Upper lobe of right lung (tissue), 1 donor: Measurements from ENCODE around the gene WASL. TPM values are rescaled to one million over a fixed set of nuclear protein-coding genes. Genes with fewer than 3 reads are reported as not detected.

Experiments
- ATAC-seq: fragments of 200-7000 bp; cut with Tn5 transposase; one replicate; pipeline ENCODE4 v1.9.1; 2020; ENCODE audit warnings: mild to moderate bottlenecking, moderate library complexity
- DNase-seq: peaks from one replicate; pipeline ENCODE4 v3.0.0-alpha.2; 2020
- H3K27ac ChIP-seq: fragments of 200-600 bp; one replicate; pipeline ENCODE4 v1.8.0; 2022
- H3K27me3 ChIP-seq: fragments of 200-600 bp; one replicate; pipeline ENCODE4 v1.8.0; 2022; ENCODE audit warnings: mild to moderate bottlenecking
- H3K36me3 ChIP-seq: fragments of 200-600 bp; one replicate; pipeline ENCODE4 v1.8.0; 2022
- H3K4me1 ChIP-seq: fragments of 200-600 bp; one replicate; pipeline ENCODE4 v1.8.0; 2022
- H3K4me3 ChIP-seq: fragments of 200-600 bp; one replicate; pipeline ENCODE4 v1.8.0; 2022; ENCODE audit warnings: mild to moderate bottlenecking
- H3K9me3 ChIP-seq: fragments of 200-600 bp; one replicate; pipeline ENCODE4 v1.8.0; 2022
- CTCF ChIP-seq: fragments of 200-600 bp; IDR thresholded peaks from one replicate; pipeline ENCODE4 v1.8.0; 2022; ENCODE audit warnings: antibody characterized with exemption
- intact Hi-C: fragments of 100-400 bp; cut with DNase I; formaldehyde crosslinking; loops from one replicate; pipeline ENCODE4 v1.11.0; 2022
- total RNA-seq: library from RNA; stranded (reverse); fragmentation: NEBNext Ultra II Directional; extraction: Animal tissue kit (Norgen Biotek cat#: 25700); gene quantifications from one replicate; pipeline ENCODE4 v1.2.1, GENCODE V29; 2021
- donor health status: DM: no; HTN: yes; CAD: no; lungs with severe emphysema.

The WASL gene
- total RNA-seq, 1 donor from 2014 or later, result 40.0 TPM

DNA sequence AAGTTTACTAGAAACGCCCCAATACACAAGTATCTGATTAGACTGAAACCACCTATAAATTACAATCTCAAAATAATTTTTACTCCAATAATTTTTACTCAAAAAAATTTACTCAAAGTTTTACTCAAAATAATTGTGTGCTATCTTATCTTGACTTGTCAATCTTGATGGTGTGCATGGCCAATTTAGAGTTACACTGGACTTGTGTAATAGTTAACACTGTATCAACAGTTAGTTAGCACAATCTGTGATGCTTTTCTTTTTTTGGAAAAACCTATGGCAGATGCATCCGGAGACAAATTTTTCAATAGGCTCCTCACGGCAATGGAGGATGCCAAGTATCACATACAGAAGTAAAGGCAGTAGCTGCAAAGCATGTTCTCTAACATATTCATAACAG, 68.2 kb downstream of the WASL start:
- no peak for TF ChIP-seq CTCF
- H3K36me3 ChIP-seq, result peaks cover 32% of the 10 kb centered on the region
- intact Hi-C loops, result no loop called here
- H3K27me3 ChIP-seq, result no peaks in the 10 kb centered on the region
- no peak for ATAC-seq
- no peaks in the 10 kb centered on the region for H3K9me3 ChIP-seq
- H3K4me1 ChIP-seq, result peaks cover 28% of the 10 kb centered on the region
- no peak overlapping the region for H3K4me3 ChIP-seq
- no peak for DNase-seq
- no peak overlapping the region for H3K27ac ChIP-seq

- DNase-seq (no peak), ATAC-seq (no peak)
- intact Hi-C loops, result no loop called here
- Histone ChIP-seq H3K36me3 (peaks cover 22% of the 10 kb centered on the region), H3K9me3 (no peaks in the 10 kb centered on the region), H3K4me1 (peaks cover 28% of the 10 kb centered on the region), H3K27me3 (no peaks in the 10 kb centered on the region), H3K4me3 (no peak overlapping the region), H3K27ac (no peak overlapping the region)
- TF ChIP-seq CTCF, result no peak
Observed at GRCh38 chr7:123679614-123680013, 69.2 kb downstream of the WASL start.

DNA sequence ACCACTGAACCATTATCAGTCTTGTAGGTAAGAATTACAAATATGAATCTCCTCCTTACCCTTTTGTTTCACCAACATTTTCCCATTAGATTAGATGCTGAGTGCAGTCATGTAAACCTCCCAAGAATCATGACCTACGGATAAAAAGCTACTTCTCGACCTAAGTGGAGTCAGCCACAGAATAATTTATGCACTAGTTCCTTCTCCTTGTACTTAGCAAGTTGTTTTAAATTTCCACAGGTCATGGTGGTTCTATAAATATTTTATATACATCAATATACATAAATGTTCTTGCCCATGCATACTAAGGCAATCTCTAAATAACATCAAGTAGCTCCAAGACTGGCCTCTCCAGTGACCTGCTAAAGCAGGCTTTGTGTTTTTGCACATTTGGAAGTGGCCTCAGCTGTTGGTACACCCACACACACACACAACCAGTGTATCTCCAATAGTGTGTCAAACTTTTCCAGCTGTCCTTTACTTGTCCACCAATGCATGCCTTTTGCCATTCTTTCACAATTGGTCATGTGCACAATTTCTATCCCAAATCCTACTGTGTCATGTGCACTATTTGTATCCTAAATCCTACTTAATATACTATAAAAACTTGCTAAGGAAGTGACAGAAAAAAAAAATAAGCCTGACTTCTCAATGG, 71.6 kb downstream of the WASL start:
- ATAC-seq (no peak), DNase-seq (no peak)
- Histone ChIP-seq H3K27ac (no peak overlapping the region), H3K9me3 (no peaks in the 10 kb centered on the region), H3K36me3 (peaks cover 11% of the 10 kb centered on the region), H3K4me1 (peaks cover 27% of the 10 kb centered on the region), H3K4me3 (no peak overlapping the region), H3K27me3 (no peaks in the 10 kb centered on the region)
- intact Hi-C loops, result no loop called here
- no peak for TF ChIP-seq CTCF

DNA sequence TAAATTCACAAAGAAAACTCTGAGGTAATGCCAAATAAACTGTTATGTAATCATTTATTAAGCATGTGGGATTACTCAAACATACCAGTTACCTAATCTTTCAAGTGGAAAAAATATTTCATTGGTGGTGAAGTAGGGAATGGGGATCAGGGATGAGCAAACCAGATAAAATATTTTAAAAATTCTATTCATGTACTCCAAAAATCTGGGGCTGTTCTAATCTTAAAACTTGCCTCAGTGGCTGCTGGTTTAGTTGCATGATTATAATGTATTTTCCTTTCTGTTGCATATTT, 73.7 kb downstream of the WASL start:
- peak; percentile 37 for ATAC-seq

DNA sequence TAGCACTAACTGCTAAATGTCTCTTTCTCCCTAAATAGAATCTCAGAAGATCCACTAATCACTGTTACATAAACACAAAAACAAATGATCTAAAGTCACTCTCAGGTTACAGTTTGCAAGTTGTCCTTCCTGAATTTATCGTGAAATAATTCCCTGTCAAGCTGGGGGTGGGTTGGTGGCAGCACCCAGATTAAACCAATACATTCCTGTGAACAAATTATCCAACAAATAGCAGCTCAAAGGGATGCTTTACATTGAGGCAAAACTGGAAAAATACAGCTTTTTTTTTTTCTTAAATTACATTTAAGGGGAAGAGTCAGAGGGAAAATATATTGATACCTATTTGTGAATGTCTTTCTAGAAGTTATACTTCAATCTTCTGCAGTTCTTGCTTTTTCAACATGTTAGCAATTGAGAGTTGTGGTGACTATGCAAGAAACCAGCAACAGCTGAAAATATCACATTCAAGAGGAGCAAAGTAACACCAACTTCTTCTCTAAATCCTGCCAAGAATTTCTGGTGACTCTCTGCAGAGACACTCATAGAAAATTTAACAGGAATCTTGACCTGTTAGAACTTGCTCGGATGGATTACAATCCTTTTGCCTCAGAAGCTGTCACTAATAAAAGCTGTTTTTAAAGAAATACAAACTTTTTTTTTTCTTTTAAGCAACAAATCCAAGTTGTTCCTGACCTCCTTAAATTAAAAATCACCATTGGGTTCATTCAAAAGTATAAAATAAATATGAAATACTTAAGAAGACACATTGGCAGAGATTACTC, 74.2 kb downstream of the WASL start:
- ATAC-seq (peak; percentile 25), DNase-seq (no peak)
- intact Hi-C loops, result no loop called here
- Histone ChIP-seq H3K36me3 (no peaks in the 10 kb centered on the region), H3K4me3 (no peak overlapping the region), H3K4me1 (peaks cover 9% of the 10 kb centered on the region), H3K27me3 (no peaks in the 10 kb centered on the region), H3K9me3 (no peaks in the 10 kb centered on the region), H3K27ac (no peak overlapping the region)
- no peak for TF ChIP-seq CTCF

More for the DNA sequence above, 73.7 kb downstream of the WASL start:
- intact Hi-C loops, result no loop called here
- Histone ChIP-seq H3K4me3 (no peak overlapping the region), H3K36me3 (no peaks in the 10 kb centered on the region), H3K27ac (no peak overlapping the region), H3K9me3 (no peaks in the 10 kb centered on the region), H3K4me1 (peaks cover 9% of the 10 kb centered on the region), H3K27me3 (no peaks in the 10 kb centered on the region)
- DNase-seq, result no peak
- no peak for TF ChIP-seq CTCF
